Karpas-422 (cell line): ENCODE data around the gene CGB5. TPM values are rescaled to one million over a fixed set of nuclear protein-coding genes. Genes with fewer than 3 reads are reported as not detected.
"Not testable (repeated sequence)": the region's sequence is repeated elsewhere in the genome, so short reads cannot be mapped to it uniquely, and the experiment has no call there.

ENCODE experiments used
- DNase-seq: peaks from one replicate; pipeline ENCODE4 v3.0.0-alpha.2; 2015
- H2AFZ ChIP-seq: fragments of 200-600 bp; sonication (generic); 2 replicates; pipeline ENCODE4 v1.6.1; 2014; ENCODE audit warnings: antibody characterized with exemption, low read length, mixed read lengths
- H3K27ac ChIP-seq: fragments of 200-600 bp; sonication (generic); 2 replicates; pipeline ENCODE4 v1.5.1; 2014; ENCODE audit warnings: mild to moderate bottlenecking, low read length, moderate library complexity
- H3K27me3 ChIP-seq: fragments of 200-600 bp; sonication (generic); 2 replicates; pipeline ENCODE4 v1.6.1; 2014; ENCODE audit warnings: low read length, mixed read lengths
- H3K36me3 ChIP-seq: fragments of 200-600 bp; sonication (generic); 2 replicates; pipeline ENCODE4 v1.6.1; 2014; ENCODE audit warnings: low read length, mixed read lengths; ENCODE audit not compliant: insufficient read depth
- H3K4me1 ChIP-seq: fragments of 200-600 bp; sonication (generic); 2 replicates; pipeline ENCODE4 v1.6.1; 2014; ENCODE audit warnings: mild to moderate bottlenecking, low read length, mixed read lengths
- H3K4me2 ChIP-seq: fragments of 200-600 bp; sonication (generic); 2 replicates; pipeline ENCODE4 v1.6.1; 2014; ENCODE audit warnings: low read length, low read depth, mild to moderate bottlenecking; ENCODE audit not compliant: poor library complexity, severe bottlenecking
- H3K4me3 ChIP-seq: fragments of 200-600 bp; sonication (generic); 2 replicates; pipeline ENCODE4 v1.5.1; 2014; ENCODE audit warnings: mild to moderate bottlenecking, antibody characterized with exemption, low read length, mixed read lengths
- H3K79me2 ChIP-seq: fragments of 200-600 bp; sonication (generic); 2 replicates; pipeline ENCODE4 v1.6.1; 2014; ENCODE audit warnings: mild to moderate bottlenecking, low read length, mixed read lengths
- H3K9ac ChIP-seq: fragments of 200-600 bp; sonication (generic); 2 replicates; pipeline ENCODE4 v1.6.0; 2014; ENCODE audit warnings: low read length
- H3K9me2 ChIP-seq: fragments of 200-600 bp; sonication (generic), shearing (Covaris generic); replicated peaks from 2 replicates; pipeline ENCODE4 v1.6.0; 2014; ENCODE audit warnings: mild to moderate bottlenecking, low read length, moderate library complexity; ENCODE audit not compliant: insufficient read depth
- H3K9me3 ChIP-seq: fragments of 300-700, 200-600 bp; sonication (generic); 2 replicates; pipeline ENCODE4 v1.6.1; 2014; ENCODE audit warnings: low read length, mixed read lengths
- H4K20me1 ChIP-seq: fragments of 200-600 bp; sonication (generic); 2 replicates; pipeline ENCODE4 v1.6.1; 2014; ENCODE audit warnings: mild to moderate bottlenecking, antibody characterized with exemption, low read length, low read depth; ENCODE audit not compliant: insufficient read depth
- total RNA-seq: library from RNA; depleted of rRNA; stranded (reverse); fragments of >200 nt; shearing (Covaris generic); gene quantifications from 2 replicates; pipeline ENCODE4 v1.2.3, GENCODE V29; 2014; ENCODE audit warnings: low replicate concordance

Gene CGB5
- total RNA-seq, 1 experiment from 2014 or later = not detected

GRCh38 chr19:49067554-49067953 lies 23.9 kb downstream of the CGB5 start:
- DNase-seq = no peak
- Histone ChIP-seq H3K4me1 (no peaks in the 10 kb centered on the region), H3K4me2 (no peak overlapping the region), H3K36me3 (no peaks in the 10 kb centered on the region), H3K9me3 (no peaks in the 10 kb centered on the region), H3K79me2 (no peaks in the 10 kb centered on the region), H3K9me2 (0 out of 2 replicates have a peak, but pooled peaks cover 5% of the 10 kb centered on the region), H2AFZ (no peak overlapping the region), H3K9ac (no peak overlapping the region), H4K20me1 (no peaks in the 10 kb centered on the region), H3K27ac (no peak overlapping the region), H3K27me3 (no peaks in the 10 kb centered on the region), H3K4me3 (no peak overlapping the region)

GRCh38 chr19:49069026-49069425 lies 25.4 kb downstream of the CGB5 start:
- no peaks in the 10 kb centered on the region for H3K79me2 ChIP-seq
- H3K27me3 ChIP-seq = no peaks in the 10 kb centered on the region
- no peak overlapping the region for H3K4me2 ChIP-seq
- no peaks in the 10 kb centered on the region for H4K20me1 ChIP-seq
- no peak overlapping the region for H3K27ac ChIP-seq
- no peaks in the 10 kb centered on the region for H3K4me1 ChIP-seq
- no peaks in the 10 kb centered on the region for H3K36me3 ChIP-seq
- no peak overlapping the region for H2AFZ ChIP-seq
- no peak for DNase-seq
- H3K9me3 ChIP-seq = no peaks in the 10 kb centered on the region
- no peak overlapping the region for H3K9ac ChIP-seq
- no peak overlapping the region for H3K4me3 ChIP-seq
- H3K9me2 ChIP-seq = 0 out of 2 replicates have a peak, but pooled peaks cover 5% of the 10 kb centered on the region

- Histone ChIP-seq H3K4me1 (no peaks in the 10 kb centered on the region), H3K9me2 (0 out of 2 replicates have a peak, but pooled peaks cover 5% of the 10 kb centered on the region), H3K9me3 (no peaks in the 10 kb centered on the region), H3K27ac (no peak overlapping the region), H3K79me2 (no peaks in the 10 kb centered on the region), H3K9ac (no peak overlapping the region), H2AFZ (no peak overlapping the region), H3K36me3 (no peaks in the 10 kb centered on the region), H3K4me2 (no peak overlapping the region), H3K4me3 (no peak overlapping the region), H3K27me3 (no peaks in the 10 kb centered on the region), H4K20me1 (no peaks in the 10 kb centered on the region)
- no peak for DNase-seq
Measured at GRCh38 chr19:49070416-49070815, 26.8 kb downstream of the CGB5 start.

GRCh38 chr19:49071860-49072547 lies 28.4 kb downstream of the CGB5 start:
- H3K4me2 ChIP-seq = no peak overlapping the region
- H3K4me3 ChIP-seq = no peak overlapping the region
- H2AFZ ChIP-seq = no peak overlapping the region
- no peak overlapping the region for H3K9ac ChIP-seq
- 0 out of 2 replicates have a peak, but pooled peaks cover 5% of the 10 kb centered on the region for H3K9me2 ChIP-seq
- H3K79me2 ChIP-seq = no peaks in the 10 kb centered on the region
- H3K27me3 ChIP-seq = no peaks in the 10 kb centered on the region
- no peaks in the 10 kb centered on the region for H3K36me3 ChIP-seq
- H4K20me1 ChIP-seq = no peaks in the 10 kb centered on the region
- no peaks in the 10 kb centered on the region for H3K9me3 ChIP-seq
- DNase-seq = no peak
- no peak overlapping the region for H3K27ac ChIP-seq
- no peaks in the 10 kb centered on the region for H3K4me1 ChIP-seq

GRCh38 chr19:49073514-49074378 lies 30.1 kb downstream of the CGB5 start:
- H3K27ac ChIP-seq = no peak overlapping the region
- no peak overlapping the region for H3K9ac ChIP-seq
- H3K36me3 ChIP-seq = no peaks in the 10 kb centered on the region
- no peak overlapping the region for H3K4me3 ChIP-seq
- H3K9me2 ChIP-seq = 0 out of 2 replicates have a peak, but pooled peaks cover 5% of the 10 kb centered on the region
- no peaks in the 10 kb centered on the region for H3K27me3 ChIP-seq
- no peaks in the 10 kb centered on the region for H3K79me2 ChIP-seq
- H4K20me1 ChIP-seq = no peaks in the 10 kb centered on the region
- no peaks in the 10 kb centered on the region for H3K9me3 ChIP-seq
- no peaks in the 10 kb centered on the region for H3K4me1 ChIP-seq
- H2AFZ ChIP-seq = no peak overlapping the region
- H3K4me2 ChIP-seq = no peak overlapping the region
- DNase-seq = peak; percentile 56

- not testable (repeated sequence) for H3K4me3 ChIP-seq, H3K9ac ChIP-seq, H3K9me2 ChIP-seq, H4K20me1 ChIP-seq, H3K27me3 ChIP-seq, H3K79me2 ChIP-seq, H3K9me3 ChIP-seq, H3K4me1 ChIP-seq, H3K4me2 ChIP-seq, H3K36me3 ChIP-seq, H2AFZ ChIP-seq, H3K27ac ChIP-seq
- peak; percentile 62 for DNase-seq
Measured at GRCh38 chr19:49074869-49075268, 31.2 kb downstream of the CGB5 start.

- DNase-seq = peak; percentile 24
- Histone ChIP-seq H3K9ac (no peak overlapping the region), H3K4me2 (no peak overlapping the region), H3K27me3 (no peaks in the 10 kb centered on the region), H3K9me3 (no peaks in the 10 kb centered on the region), H3K36me3 (no peaks in the 10 kb centered on the region), H4K20me1 (peaks cover under 1% of the 10 kb centered on the region; the same call in 1 of the 2 replicates), H3K27ac (no peak overlapping the region), H3K79me2 (peaks cover 2% of the 10 kb centered on the region), H3K9me2 (no peaks in the 10 kb centered on the region), H3K4me1 (peaks cover 4% of the 10 kb centered on the region), H2AFZ (no peak overlapping the region), H3K4me3 (no peak overlapping the region)
Measured at GRCh38 chr19:49080392-49080791, 36.7 kb downstream of the CGB5 start.

GRCh38 chr19:49081273-49081672 lies 37.6 kb downstream of the CGB5 start:
- Histone ChIP-seq H3K9me2 (no peaks in the 10 kb centered on the region), H3K27ac (no peak overlapping the region), H3K36me3 (peaks cover 5% of the 10 kb centered on the region; the same call in 1 of the 2 replicates), H4K20me1 (peaks cover 9% of the 10 kb centered on the region), H3K79me2 (peaks cover 10% of the 10 kb centered on the region), H3K27me3 (no peaks in the 10 kb centered on the region), H3K9ac (no peak overlapping the region), H3K4me2 (no peak overlapping the region), H2AFZ (no peak overlapping the region), H3K4me3 (no peak overlapping the region), H3K4me1 (peaks cover 7% of the 10 kb centered on the region), H3K9me3 (no peaks in the 10 kb centered on the region)
- DNase-seq = no peak
